Activated effector memory CD4-positive, alpha-beta T cell treated with anti-CD3 and anti-CD28 coated beads, Interleukin-2, amount 50 U/mL, for 16 hours (primary cell): ENCODE results near the gene PRRT4.
A peak's percentile ranks its signal among the peaks of the same experiment; 100 is the strongest.

Experiments used
- DNase-seq: peaks from one replicate; pipeline ENCODE4 v3.0.0-alpha.2; 2020

PRRT4 gene

DNA sequence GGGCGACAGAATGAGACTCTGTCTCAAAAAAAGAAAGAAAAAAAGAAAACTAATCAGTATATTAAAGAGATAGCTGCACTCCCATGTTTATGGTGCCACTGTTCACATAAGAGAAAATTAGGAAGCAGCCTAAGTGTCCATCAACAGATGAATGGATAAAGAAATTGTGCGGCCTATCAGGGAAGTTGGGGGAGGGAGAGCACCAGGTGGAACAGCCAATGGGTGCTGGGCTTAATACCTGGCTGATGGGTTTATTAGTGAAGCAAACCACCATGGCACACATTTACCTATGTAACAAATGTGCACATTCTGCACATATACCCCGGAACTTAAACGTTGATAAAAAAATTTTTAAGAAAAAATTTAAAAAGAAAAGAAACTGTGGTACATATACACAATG, 9.0 kb upstream of the PRRT4 start:
- no peak for DNase-seq

DNA sequence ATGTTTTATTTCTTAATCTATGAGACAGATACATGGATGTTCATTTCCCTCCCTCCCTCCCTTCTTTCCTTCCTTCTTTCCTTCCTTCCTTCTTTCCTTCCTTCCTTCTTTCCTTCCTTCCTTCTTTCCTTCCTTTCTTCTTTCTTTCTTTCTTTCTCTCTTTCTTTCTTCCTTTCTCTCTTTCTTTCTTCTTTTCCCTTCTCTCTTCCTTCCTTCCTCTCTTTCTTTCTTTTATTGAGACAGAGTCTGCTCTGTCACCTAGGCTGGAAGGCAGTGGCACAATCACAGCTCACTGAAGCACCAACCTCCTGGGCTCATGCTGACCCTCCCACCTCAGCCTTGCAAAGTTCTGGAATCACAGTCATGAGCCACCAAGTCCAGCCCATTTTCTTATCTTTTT, 5.5 kb upstream of the PRRT4 start:
- no peak for DNase-seq

- no peak for DNase-seq
Observed at GRCh38 chr7:128366300-128366699, 4.8 kb upstream of the PRRT4 start.

DNA sequence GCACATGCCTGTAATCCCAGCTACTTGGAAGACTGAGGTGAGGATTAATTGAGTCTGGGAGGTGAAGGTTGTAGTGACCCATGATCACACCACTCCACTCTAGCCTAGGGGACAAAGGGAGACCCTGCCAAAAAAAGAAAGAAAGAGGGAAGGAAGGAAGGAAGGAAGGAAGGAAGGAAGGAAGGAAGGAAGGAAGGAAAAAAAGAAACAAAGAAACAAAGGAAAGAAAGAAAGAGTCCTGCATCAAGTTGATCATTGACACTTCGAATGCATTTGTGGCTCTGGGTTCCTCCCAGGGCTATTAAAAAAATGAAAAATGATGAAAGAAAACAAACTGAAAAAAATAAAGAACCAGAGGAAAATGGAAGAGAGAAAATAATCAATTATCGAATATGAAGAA, 3.9 kb upstream of the PRRT4 start:
- DNase-seq, result no peak

- DNase-seq, result no peak
Observed at GRCh38 chr7:128364166-128364870, 2.8 kb upstream of the PRRT4 start.

DNA sequence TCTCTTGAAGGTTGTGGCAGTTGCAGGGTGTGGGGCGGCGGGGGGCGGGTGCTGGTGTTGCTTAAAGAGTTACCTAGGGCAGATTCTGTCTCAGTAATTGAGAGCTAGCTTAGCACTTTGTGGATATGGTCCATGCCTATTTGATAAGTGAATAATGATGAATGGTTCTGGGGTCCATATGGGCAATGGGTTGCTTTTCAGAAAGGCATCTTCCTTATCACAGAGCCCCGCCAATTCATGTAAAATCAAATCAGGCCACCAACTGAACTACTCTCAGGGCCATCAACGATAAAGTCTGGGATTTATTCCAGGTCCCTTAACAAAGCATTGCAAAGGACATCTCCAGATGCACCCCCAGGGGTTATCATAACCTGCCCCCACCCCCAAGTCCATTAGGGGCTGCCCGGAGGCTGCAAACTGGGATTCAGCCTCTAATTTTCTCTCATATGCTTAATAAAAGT, 1.8 kb upstream of the PRRT4 start:
- DNase-seq, result no peak

DNA sequence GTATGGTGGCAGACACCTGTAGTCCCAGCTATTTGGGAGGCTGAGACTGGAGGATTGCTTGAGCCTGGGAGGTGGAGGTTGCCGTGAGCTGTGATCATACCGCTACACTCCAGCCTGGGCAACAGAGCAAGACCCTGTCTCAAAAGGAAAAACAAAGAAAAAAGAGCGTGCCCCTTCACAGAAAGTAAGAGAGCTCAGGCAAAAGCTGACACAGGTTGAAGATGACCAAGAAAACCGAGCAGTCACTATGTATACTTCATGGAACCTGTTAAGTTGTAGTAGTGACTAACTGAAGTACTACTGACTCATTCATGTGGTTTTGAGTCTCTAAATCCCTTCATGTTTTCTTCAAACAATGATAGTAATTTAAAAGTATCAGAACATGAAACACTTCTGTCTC, 1.2 kb upstream of the PRRT4 start:
- DNase-seq, result no peak

- DNase-seq, result no peak
Observed at GRCh38 chr7:128360359-128360678, 1.2 kb downstream of the PRRT4 start.

- DNase-seq, result no peak
Observed at GRCh38 chr7:128359939-128360338, 1.6 kb downstream of the PRRT4 start.

DNA sequence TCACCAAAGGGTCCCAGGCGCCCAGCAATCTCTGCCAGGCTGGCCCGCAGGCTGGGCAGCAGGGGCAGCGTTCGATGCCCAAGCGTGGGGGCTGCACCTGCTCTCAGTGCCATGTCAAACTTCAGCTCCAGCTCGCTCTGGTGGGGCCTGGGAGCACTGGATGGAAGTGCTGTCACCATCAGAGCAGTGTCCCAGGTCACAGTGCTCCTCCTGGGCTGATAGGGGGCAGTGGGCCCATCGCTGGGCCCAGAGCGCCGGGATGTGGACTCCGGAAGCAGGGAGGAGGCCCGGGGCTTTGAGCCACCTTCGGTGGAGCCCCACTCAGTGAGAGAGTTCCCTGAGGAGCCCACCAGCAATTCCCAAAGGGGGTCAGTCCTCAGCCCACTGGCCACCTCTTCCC, 2.2 kb downstream of the PRRT4 start:
- no peak for DNase-seq

- no peak for DNase-seq
Observed at GRCh38 chr7:128358233-128358632, 3.3 kb downstream of the PRRT4 start.

GRCh38 chr7:128357217-128357613, 4.3 kb downstream of the PRRT4 start:
- no peak for DNase-seq

GRCh38 chr7:128356546-128357216, 4.8 kb downstream of the PRRT4 start:
- no peak for DNase-seq

DNA sequence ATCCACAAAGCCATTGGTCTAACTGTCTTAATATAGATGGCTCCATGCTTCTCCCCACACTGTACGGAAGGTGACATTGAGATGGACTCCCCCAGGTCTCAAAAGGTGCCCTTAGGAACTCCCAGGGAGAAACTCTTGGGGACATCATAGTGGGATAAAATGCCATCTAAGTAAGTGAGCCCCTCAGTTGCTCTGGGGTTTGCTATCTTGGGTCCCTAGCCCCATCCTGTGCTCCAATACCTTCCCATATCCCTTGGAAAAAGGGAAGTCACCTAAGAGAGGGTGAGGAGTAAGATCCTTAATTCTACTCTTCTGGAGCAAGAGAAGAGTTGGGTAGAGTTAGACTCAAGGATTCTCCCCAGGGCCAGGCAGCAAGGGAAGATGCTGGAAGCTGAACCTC, 7.9 kb downstream of the PRRT4 start:
- DNase-seq, result no peak

DNA sequence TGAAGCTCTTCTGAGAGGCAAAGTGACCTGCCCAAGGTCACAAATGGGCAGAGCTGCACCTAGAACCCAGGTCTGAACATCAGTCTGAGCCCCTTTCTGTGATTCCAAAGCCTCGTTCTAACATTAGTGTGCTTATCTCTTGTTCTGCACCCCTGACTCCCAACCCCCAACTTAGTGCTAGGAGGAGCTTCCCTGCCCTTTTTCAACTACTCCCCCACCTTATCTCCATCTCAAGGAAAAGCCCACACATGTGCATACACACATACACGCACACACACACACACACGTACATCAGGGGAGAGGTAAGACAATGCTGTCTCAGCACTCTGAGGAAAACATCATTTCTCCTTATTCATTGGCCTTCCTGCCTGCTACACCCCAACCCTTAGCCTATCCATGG, 8.3 kb downstream of the PRRT4 start:
- DNase-seq, result no peak

DNA sequence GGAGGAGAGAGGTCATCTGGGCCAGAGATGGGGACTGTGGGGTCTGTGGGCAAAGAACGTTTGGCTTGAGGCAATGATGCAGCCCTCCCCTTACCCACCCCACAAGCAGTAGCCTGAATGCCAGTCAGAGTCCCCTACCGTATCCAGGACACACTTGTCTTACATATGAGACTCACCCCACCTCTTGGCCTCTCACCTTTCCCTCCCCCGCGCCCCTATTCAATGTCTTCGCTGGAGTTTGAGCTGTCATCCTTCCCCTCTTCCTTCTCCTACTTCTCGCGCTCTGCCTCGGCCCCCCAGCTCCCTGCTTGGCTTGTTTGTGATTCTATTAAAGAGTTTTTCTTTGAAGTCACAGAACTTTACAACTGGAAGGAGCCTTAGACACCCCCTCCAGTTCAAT, 8.9 kb downstream of the PRRT4 start:
- DNase-seq, result no peak

GRCh38 chr7:128352153-128352537, 9.3 kb downstream of the PRRT4 start:
- peak; percentile 70 for DNase-seq

- no peak for DNase-seq
Observed at GRCh38 chr7:128351296-128352152, 10.0 kb downstream of the PRRT4 start.

DNA sequence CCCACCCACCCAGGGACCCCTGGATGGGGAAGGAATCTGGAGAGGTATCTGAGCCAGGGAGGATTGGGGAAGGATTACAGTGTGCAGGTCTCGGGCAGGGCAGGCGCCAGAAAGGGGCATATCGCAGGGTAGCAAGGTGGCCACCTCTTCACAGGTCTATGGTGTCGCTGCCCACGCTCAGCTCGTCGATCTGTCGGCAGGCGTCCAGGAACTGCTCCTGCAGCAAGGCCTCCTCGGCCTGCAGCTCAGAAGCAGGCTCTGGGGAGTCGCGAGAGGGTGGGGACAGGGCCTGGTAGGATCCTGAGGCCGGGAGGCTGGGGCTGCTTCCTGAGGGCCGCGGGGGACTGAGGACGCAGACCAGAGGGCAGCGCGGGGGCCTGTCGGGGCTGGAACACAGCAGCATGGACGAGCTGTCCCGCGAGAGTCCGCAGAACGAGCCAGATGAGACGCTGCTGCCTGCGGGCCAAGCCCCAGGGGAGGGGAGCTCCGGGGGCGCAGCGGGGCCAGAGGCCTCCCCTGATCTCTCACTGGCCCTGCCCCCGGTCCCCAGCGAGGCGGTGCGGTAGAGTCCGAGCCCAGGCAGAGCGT, 10.7 kb downstream of the PRRT4 start:
- no peak for DNase-seq

DNA sequence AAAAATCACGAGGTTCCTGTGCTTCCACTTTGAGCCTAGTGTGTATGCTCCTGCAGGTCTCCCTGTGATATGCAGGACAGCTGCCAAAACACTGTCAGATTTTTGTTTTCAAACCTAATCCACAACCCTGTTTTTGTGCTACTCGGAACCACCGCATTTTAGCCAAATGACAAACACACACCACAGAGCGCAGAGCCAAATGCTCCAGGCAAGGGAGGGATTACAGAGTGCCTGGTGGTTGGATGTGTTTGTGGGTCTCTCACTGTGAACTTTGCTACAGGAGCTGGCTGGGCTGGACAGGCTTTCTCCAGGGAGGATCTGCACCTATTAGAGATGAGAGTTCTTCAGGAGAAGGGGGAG, 12.0 kb downstream of the PRRT4 start:
- no peak for DNase-seq

DNA sequence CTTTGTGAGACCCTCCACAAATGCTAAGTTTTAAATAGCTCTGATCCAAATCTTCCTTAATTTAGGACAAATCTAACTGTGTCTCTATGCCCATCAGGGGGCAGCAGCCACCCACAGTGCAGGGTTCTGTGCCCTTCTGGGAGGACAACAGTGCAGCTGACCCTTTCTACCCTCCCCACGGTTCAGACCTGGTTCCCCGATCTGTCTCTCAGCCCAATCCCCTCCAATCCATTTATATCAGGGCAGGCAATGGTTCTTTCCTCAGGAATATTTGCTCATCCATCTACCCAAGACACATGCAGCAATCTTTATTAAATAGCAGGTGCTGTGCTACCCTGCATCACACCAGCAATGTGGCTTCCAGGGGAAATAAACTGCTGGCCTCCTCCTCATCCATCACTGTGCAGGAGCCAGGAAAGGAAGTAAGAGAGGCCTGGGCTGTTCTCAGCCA, 13.8 kb downstream of the PRRT4 start:
- DNase-seq, result peak; percentile 83

DNA sequence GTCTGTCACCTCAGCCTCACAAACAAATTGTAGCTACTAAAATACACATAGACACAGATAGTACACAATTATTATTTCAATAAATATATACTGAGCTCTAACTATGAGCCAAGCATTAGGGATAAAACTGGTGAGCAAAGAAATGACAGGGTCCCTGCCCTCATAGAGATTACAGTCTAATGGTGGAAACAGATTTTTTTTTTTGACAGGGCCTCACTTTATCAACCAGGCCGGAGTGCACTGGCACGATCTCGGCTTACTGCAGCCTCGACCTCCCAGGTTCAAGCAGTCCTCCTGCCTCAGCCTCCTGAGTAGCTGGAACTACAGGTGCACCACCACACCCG, 17.1 kb downstream of the PRRT4 start:
- DNase-seq, result no peak

DNA sequence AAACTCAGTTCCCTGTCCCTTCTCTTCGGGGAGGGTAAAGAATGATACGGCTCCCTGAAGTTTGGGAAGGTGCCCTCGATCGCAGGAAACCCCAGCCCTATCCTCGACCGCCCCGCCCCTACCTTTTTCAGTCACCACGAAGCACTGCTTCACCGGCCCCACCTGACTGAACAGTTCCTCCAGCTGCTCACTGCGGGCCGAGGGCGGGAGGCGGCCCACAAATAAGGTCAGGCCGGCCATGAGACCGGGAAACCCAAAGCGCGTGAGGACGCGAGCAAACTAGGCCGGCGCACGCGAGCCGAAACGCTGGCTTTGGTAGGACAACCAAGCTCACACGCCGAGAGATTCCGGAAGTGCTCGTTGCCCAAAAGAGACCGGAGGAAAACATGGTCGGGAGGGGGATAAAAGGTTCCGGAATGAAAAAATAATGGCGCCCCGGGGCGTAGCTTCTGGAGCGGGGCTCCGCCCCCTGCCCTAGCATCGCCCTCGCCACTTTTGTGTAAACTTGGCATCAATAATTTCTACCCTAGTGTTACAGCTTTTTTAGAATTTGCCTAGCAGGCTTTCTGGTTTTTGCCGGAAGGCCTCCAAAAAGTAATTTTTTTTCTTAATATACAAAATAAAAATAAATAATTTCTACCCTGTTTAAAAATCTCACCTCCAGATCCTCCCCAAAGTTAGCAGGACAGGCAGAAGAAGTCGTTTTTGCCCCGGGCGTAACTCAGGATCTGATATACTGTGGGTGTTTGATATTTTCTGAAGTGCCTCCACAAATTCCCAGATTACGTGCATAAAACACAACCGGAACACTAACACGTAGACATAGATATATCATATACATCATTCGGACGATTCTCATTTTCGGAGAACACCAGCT, 17.7 kb downstream of the PRRT4 start, which contains the start of gene RBM28:
RBM28 (minus strand) TSS at position 355 of the 877 bp plus-strand sequence; CDS start at position 240, 115 bp downstream.
- DNase-seq, result peak; percentile 94
